ENCODE results near the gene SERPINA3.

The SERPINA3 gene

GRCh38 chr14:94613720-94614644 is 1.8 kb downstream of the SERPINA3 start:
- DNase-seq (ENCODE audit: low read depth in 2 of 2) = no peak

DNA sequence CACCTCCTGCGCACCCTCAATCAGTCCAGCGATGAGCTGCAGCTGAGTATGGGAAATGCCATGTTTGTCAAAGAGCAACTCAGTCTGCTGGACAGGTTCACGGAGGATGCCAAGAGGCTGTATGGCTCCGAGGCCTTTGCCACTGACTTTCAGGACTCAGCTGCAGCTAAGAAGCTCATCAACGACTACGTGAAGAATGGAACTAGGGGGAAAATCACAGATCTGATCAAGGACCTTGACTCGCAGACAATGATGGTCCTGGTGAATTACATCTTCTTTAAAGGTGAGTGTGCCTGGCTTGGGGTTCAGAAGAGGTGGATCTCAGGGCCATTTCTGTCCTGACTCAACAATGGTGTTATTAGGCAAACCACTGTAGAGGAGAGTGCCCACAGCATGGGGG is 2.6 kb downstream of the SERPINA3 start:
- DNase-seq (ENCODE audit: low read depth in 2 of 2) = no peak

GRCh38 chr14:94615254-94615653 is 3.1 kb downstream of the SERPINA3 start:
- no peak for DNase-seq (ENCODE audit: low read depth in 2 of 2)

DNA sequence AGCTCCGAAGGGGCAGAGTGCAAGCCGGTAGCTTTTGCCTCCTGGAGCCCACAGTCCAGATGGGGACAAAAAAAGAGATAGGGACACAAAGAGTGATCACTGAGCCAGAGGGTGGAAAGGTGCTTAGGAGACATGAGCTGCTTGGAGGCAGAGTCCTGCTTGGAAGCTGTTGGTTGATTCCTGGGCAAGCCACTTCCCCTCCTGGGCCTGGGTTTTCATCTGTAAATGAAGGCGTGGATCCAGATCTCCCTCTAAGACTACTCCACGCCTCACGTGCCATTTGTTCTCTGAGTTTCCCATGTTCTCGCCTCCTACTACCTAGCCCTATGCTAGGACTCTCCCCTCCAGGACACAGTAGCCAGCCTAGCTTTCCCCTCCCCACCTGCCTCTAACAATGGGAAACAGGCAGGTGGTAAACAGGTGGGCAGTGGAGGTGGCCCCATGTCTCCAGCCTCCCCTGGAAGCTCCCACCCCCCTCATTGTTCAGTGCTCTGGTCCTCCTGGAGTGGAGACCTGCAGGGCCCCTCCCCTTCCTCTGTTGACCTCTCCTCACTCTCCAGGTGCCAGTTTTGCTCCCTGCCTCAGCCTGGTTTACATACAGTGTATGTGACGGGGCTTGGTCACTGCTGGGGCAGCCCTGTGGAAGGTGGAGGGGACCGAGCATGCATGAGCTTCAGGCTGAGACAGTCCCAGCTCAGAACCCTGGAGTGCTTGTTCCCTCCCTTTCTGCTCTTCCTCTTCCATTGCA is 3.8 kb downstream of the SERPINA3 start:
- no peak for DNase-seq (ENCODE audit: low read depth in 2 of 2)

GRCh38 chr14:94617366-94617941 is 5.3 kb downstream of the SERPINA3 start:
- no peak for DNase-seq (ENCODE audit: low read depth in 2 of 2)

DNA sequence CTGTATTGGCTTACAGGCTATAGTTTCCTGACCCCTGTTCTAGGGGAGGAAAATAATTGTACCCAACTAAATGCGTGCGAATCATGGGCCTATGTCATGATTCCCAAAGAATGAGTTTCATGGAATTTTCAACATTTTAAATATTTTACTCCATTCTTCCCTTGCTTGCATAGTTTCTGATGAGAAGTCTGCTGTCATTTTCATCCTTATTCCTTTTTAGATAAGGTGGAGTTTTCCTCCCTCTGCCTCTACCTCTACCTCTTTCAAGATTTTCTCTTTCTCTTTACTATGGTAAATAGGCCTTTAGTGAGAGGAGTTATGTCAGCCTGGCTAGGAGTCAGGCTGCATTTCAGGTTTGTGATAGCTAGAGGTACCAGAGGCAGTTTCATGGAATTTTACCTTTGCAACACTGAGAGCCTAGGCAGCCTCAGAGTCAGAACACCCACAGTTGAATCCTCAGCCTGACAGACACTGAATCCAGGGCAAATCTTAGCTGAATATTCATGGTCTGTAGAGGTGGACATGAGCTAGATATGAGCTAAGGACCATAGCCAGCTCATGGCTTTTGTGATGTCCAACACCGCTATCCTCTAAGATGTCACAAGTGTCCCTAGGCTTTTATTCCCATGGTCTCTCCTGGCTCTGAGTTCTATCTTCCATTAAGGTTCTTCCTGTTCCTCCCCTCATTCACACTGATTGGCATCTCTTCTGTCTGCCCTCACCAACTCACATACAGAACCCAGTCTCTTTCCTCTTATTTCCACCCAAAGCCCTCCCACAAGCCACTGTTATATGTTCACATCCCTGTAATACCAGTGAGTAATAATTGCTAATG is 6.0 kb downstream of the SERPINA3 start:
- no peak for DNase-seq (ENCODE audit: low read depth in 2 of 2)

DNA sequence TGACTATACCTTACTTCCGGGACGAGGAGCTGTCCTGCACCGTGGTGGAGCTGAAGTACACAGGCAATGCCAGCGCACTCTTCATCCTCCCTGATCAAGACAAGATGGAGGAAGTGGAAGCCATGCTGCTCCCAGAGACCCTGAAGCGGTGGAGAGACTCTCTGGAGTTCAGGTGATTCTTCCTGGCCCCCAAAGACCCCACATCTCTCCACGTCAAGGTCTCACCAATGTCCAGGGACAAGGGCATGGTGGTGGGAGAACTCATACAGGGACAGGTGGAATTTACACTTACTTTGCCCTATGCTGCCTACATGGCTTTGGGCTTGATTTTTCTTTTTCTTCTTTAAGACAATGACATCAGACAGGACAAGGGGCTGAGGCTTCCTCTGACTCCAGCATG is 7.1 kb downstream of the SERPINA3 start:
- DNase-seq (ENCODE audit: low read depth in 2 of 2) = no peak

GRCh38 chr14:94620597-94620996 is 8.4 kb downstream of the SERPINA3 start:
- no peak for DNase-seq (ENCODE audit: low read depth in 2 of 2)

- no peak for DNase-seq (ENCODE audit: low read depth in 2 of 2)
Measured at GRCh38 chr14:94621358-94622134, 9.4 kb downstream of the SERPINA3 start.

DNA sequence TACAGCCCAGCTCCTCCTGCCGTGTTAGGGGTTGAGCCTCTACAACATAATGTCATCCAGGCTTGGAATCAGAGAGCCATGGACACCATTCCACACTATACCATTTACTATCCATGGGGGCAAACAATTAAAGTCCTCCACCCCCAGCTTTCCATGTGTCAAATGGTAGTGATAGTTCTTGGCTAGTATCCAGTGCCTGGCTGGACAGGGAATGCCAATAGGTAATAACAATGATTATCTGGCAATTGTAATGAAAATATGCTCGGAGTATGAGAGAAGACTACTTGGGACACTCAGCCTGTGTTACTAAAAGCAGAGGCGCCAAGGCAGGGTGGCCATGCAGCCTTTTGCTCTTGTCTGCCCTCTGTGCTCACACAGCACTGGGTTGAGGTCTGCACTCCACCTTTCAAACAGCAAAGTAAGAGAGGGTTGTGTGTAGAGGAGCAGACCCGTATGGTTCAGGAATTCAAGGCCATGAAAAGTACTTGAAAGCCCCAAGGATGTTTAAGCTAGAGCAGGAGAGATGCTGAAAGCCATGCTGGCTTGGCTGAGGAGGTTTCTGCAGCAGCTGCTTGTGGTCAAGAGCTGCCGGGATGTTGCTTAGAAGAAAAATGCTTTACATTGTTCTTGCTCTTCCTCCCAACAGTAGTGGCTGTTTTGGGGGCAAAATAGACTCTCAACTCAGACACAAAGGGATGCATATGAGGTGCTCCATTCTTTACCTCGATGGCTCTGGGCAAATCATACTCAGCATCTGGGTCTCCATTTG is 10.6 kb downstream of the SERPINA3 start:
- no peak for DNase-seq (ENCODE audit: low read depth in 2 of 2)

GRCh38 chr14:94623422-94623809 is 11.2 kb downstream of the SERPINA3 start:
- no peak for DNase-seq (ENCODE audit: low read depth in 2 of 2)

GRCh38 chr14:94623856-94624499 is 11.8 kb downstream of the SERPINA3 start:
- no peak for DNase-seq (ENCODE audit: low read depth in 2 of 2)

- DNase-seq (ENCODE audit: low read depth in 2 of 2) = no peak
Measured at GRCh38 chr14:94624537-94625352, 12.6 kb downstream of the SERPINA3 start.

DNA sequence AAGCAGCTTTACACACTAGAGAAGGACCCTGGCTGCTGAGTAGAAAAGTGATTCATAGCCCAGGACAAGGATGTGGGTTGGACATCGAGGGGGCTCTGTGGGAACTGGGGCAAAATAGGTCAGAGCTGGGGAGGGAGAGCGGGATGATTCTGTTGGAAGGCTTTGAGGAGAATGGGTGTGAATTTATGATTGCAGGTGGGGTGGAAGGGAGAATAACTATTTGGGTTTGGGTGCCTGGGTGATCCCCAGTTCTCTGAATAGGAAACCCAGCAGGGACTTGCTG is 13.1 kb downstream of the SERPINA3 start:
- no peak for DNase-seq (ENCODE audit: low read depth in 2 of 2)

DNA sequence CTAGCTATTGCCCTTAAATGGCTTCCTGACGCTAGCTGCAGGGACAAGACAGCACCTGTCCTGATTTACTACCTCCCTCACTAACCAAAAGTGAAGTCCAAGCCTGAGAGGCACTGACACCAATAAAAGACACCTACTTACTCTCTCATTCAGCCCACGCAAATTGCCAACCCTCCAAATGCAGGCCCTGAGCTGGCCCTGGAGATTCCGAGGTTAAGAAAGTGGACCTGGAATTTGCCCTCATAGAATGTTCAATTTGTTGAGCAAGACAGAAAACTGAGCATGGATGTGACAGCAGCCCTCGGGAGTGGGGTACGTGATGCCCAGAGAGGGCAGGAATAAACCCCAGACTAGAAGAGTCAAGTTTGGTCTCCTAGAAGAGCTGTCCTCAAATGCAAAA is 16.4 kb downstream of the SERPINA3 start:
- DNase-seq (ENCODE audit: low read depth in 2 of 2) = no peak

GRCh38 chr14:94630396-94630795 is 18.2 kb downstream of the SERPINA3 start:
- no peak for DNase-seq (ENCODE audit: low read depth in 2 of 2)

- DNase-seq (ENCODE audit: low read depth in 2 of 2) = no peak
Measured at GRCh38 chr14:94631050-94631449, 18.9 kb downstream of the SERPINA3 start.

GRCh38 chr14:94631536-94632304 is 19.5 kb downstream of the SERPINA3 start:
- DNase-seq (ENCODE audit: low read depth in 2 of 2) = no peak

GRCh38 chr14:94632305-94632590 is 20.1 kb downstream of the SERPINA3 start:
- DNase-seq (ENCODE audit: low read depth in 2 of 2) = no peak

Measured in stimulated activated CD8-positive, alpha-beta memory T cell treated with anti-CD3 and anti-CD28 coated beads, Interleukin-7, amount 100 ng/mL, for 1 hour (primary cell).